GM12872 (cell line): Measurements from ENCODE around the gene OR8D2.

Experiments used
- TF ChIP-seq, protein P1 (sequence below): IDR thresholded peaks from 3 replicates; pipeline ENCODE4 v1.5.1; 2011; ENCODE audit warnings: low read depth, mild to moderate bottlenecking, low read length, moderate library complexity; ENCODE audit not compliant: insufficient read depth

Gene OR8D2

DNA sequence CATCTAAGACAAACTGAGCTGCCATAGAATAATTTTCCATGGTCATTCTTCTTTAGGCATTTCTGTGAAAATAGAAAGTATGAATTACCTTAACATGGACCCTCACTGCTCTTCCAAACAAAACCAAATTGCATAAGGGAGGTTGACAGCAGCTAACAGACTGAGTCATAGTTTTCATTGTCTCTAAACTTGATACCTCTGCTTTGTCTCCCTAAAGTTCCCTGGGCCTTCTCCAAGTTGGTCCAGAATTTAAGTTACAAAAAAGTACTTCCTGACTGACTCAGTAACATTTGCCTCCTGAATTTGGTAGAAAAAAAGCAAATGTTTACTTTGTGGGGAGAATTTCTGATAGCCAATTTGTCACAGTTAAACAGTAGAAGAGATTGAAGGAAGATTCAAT lies 9.3 kb downstream of the OR8D2 start:
- TF ChIP-seq, protein P1, sequence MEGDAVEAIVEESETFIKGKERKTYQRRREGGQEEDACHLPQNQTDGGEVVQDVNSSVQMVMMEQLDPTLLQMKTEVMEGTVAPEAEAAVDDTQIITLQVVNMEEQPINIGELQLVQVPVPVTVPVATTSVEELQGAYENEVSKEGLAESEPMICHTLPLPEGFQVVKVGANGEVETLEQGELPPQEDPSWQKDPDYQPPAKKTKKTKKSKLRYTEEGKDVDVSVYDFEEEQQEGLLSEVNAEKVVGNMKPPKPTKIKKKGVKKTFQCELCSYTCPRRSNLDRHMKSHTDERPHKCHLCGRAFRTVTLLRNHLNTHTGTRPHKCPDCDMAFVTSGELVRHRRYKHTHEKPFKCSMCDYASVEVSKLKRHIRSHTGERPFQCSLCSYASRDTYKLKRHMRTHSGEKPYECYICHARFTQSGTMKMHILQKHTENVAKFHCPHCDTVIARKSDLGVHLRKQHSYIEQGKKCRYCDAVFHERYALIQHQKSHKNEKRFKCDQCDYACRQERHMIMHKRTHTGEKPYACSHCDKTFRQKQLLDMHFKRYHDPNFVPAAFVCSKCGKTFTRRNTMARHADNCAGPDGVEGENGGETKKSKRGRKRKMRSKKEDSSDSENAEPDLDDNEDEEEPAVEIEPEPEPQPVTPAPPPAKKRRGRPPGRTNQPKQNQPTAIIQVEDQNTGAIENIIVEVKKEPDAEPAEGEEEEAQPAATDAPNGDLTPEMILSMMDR: no peak

DNA sequence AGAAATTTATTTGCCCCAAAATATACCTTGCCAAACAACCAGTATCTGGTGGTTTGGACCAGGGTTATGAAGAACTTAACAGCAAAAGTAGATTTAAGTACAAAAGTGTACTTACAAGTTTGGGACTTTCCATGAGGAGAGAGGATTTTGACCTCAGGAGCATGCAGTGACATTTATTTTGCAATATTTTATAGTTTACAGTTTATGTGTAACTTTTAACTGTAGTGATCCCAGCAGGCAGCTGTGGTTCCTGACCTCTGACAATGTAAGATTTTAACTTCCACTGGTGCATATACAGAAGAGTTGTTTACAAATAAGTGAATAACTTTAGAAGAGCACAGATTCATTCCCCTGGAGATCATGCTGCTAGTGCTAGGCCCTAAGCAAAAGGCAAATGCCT lies 12.9 kb downstream of the OR8D2 start:
- TF ChIP-seq, protein P1: no peak

GRCh38 chr11:124302347-124303125 lies 17.5 kb downstream of the OR8D2 start:
- TF ChIP-seq, protein P1: no peak

GRCh38 chr11:124301548-124301947 lies 18.4 kb downstream of the OR8D2 start:
- TF ChIP-seq, protein P1: no peak

DNA sequence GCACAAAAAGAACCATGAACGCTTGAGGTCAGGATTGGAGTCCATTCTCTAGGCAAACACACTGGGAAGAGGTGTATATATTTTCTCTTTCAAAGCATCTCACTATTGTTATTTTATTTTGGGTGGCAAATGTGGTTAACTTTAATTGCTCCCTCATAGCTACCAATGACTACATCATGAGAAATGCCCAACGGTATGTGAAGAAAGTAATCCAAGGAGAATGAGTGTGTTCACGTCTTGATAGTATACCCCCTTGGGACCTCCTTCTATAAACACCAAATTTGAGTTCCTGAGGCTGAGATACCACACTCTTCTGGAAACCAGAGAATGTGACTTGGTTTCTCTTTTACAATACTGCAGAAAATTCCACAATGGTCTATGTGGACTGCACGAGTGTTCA lies 22.1 kb downstream of the OR8D2 start:
- TF ChIP-seq, protein P1: no peak

DNA sequence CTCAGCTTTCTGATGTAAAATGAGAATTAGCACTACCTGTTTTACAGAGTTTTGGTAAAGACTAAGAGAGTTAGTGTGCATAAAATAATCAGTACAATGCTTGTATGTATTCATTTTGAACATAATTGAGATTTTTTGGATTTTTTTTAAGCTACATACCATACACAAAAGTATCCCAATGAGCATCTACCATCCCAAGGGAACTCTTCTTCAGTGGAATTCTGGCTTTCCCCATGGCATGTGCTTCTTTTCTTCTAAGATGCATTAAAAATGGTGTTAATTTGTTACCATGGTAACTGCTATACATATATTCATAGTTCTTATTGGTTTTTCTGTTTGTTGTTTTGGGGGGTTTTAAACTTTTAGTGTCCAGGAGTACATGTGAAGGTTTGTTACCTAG lies 24.0 kb downstream of the OR8D2 start:
- TF ChIP-seq, protein P1: no peak

- TF ChIP-seq, protein P1: no peak
These were observed 25.3 kb downstream of the OR8D2 start for GRCh38 chr11:124294687-124295086.
